WTC11 (cell line): ENCODE results near the gene ODAD4. TPM values are rescaled to one million over a fixed set of nuclear protein-coding genes. Genes with fewer than 3 reads are reported as not detected.

Experiments used
- ATAC-seq: fragments of 200-7000 bp; cut with Tn5 transposase; 2 replicates; pipeline ENCODE4 v1.10.0; 2021; ENCODE audit warnings: mild to moderate bottlenecking, moderate library complexity
- CTCF ChIA-PET: fragments of 300-600 bp; sonication (Branson Sonifier 250); formaldehyde crosslinking; loops from one replicate; lab custom pipeline; 2021; ENCODE audit warnings: antibody characterized with exemption; lab: Charles Lee
- POLR2A ChIA-PET: fragments of 350-600 bp; sonication (Branson Sonifier 250); formaldehyde crosslinking; loops from one replicate; lab custom pipeline; 2021; ENCODE audit warnings: antibody characterized with exemption; lab: Charles Lee
- DNase-seq: peaks from one replicate; pipeline ENCODE4 v3.0.0; 2021; ENCODE audit warnings: low spot score
- H3K27ac Mint-ChIP-seq: 2 replicates; pipeline ENCODE4 v1.8.0; 2021; ENCODE audit warnings: mixed read lengths
- H3K27me3 Mint-ChIP-seq: 2 replicates; pipeline ENCODE4 v1.8.0; 2021; ENCODE audit warnings: low read depth, mild to moderate bottlenecking, moderate library complexity, mixed read lengths
- H3K36me3 Mint-ChIP-seq: 2 replicates; pipeline ENCODE4 v1.8.0; 2021; ENCODE audit warnings: mixed read lengths
- H3K4me1 Mint-ChIP-seq: 2 replicates; pipeline ENCODE4 v1.8.0; 2022; ENCODE audit warnings: mixed read lengths
- H3K4me3 Mint-ChIP-seq: 2 replicates; pipeline ENCODE4 v1.8.0; 2021; ENCODE audit warnings: mild to moderate bottlenecking, moderate library complexity, mixed read lengths
- H3K9me3 Mint-ChIP-seq: 2 replicates; pipeline ENCODE4 v1.8.0; 2021; ENCODE audit warnings: mixed read lengths
- AR ChIP-seq: fragments of 250-450 bp; sonication (Bioruptor Pico); IDR thresholded peaks from 2 replicates; pipeline ENCODE4 v1.9.0; 2021; ENCODE audit warnings: mild to moderate bottlenecking
- ATF1 ChIP-seq: sonication (generic); formaldehyde crosslinking; IDR thresholded peaks from 2 replicates; pipeline ENCODE4 v1.8.1; 2023; ENCODE audit warnings: mild to moderate bottlenecking, moderate library complexity, missing genetic modification reagents
- CDX4 ChIP-seq: fragments of 250-450 bp; sonication (Bioruptor Pico); IDR thresholded peaks from 2 replicates; pipeline ENCODE4 v1.9.0; 2021; ENCODE audit warnings: moderate library complexity, mild to moderate bottlenecking, inconsistent platforms, borderline replicate concordance
- ERG ChIP-seq: fragments of 250-450 bp; sonication (Bioruptor Pico); IDR thresholded peaks from 2 replicates; pipeline ENCODE4 v1.8.0; 2021; ENCODE audit warnings: mild to moderate bottlenecking
- GRHL2 ChIP-seq: fragments of 250-450 bp; sonication (Bioruptor Pico); IDR thresholded peaks from 2 replicates; pipeline ENCODE4 v1.8.0; 2022; ENCODE audit warnings: mild to moderate bottlenecking, moderate library complexity; ENCODE audit not compliant: insufficient replicate concordance, severe bottlenecking
- HMGXB4 ChIP-seq: sonication (generic); formaldehyde crosslinking; IDR thresholded peaks from 2 replicates; pipeline ENCODE4 v1.8.1; 2023; ENCODE audit warnings: mild to moderate bottlenecking, moderate library complexity, missing genetic modification reagents
- NR1H2 ChIP-seq: sonication (generic); formaldehyde crosslinking; IDR thresholded peaks from 2 replicates; pipeline ENCODE4 v1.9.0; 2021; ENCODE audit warnings: mild to moderate bottlenecking, moderate library complexity, missing genetic modification reagents
- RELA ChIP-seq: sonication (generic); formaldehyde crosslinking; IDR thresholded peaks from 2 replicates; pipeline ENCODE4 v1.8.1; 2022; ENCODE audit warnings: missing genetic modification reagents, mild to moderate bottlenecking, borderline replicate concordance
- ZNF281 ChIP-seq: sonication (generic); formaldehyde crosslinking; IDR thresholded peaks from 2 replicates; pipeline ENCODE4 v1.8.0; 2023; ENCODE audit warnings: mild to moderate bottlenecking, missing genetic modification reagents
- ZNF317 ChIP-seq: sonication (generic); formaldehyde crosslinking; IDR thresholded peaks from 2 replicates; pipeline ENCODE4 v1.8.1; 2023; ENCODE audit warnings: low read depth, mild to moderate bottlenecking, moderate library complexity, missing genetic modification reagents, borderline replicate concordance
- ZNF396 ChIP-seq: fragments of 250-450 bp; sonication (Bioruptor Pico); IDR thresholded peaks from 2 replicates; pipeline ENCODE4 v1.8.0; 2021; ENCODE audit warnings: mild to moderate bottlenecking, moderate library complexity, borderline replicate concordance
- ZNF425 ChIP-seq: fragments of 250-450 bp; sonication (Bioruptor Pico); conservative IDR thresholded peaks from 2 replicates; pipeline ENCODE4 v1.9.0; 2021; ENCODE audit warnings: mild to moderate bottlenecking
- ZNF532 ChIP-seq: fragments of 250-450 bp; sonication (Bioruptor Pico); IDR thresholded peaks from 2 replicates; pipeline ENCODE4 v1.9.0; 2021; ENCODE audit warnings: mild to moderate bottlenecking, borderline replicate concordance
- ZNF671 ChIP-seq: fragments of 250-450 bp; sonication (Bioruptor Pico); IDR thresholded peaks from 2 replicates; pipeline ENCODE4 v1.8.0; 2021; ENCODE audit warnings: mild to moderate bottlenecking
- total RNA-seq: library from RNA; stranded (reverse); gene quantifications from 3 replicates; pipeline ENCODE4 v1.2.3, GENCODE V29; 2021

Gene ODAD4
- total RNA-seq, 1 experiment from 2014 or later, result 1.9 TPM

GRCh38 chr17:41919840-41920579 is 10.4 kb upstream of the ODAD4 start (continued):
- TF ChIP-seq HMGXB4 (CRISPR knock-in tag), result no peak
- TF ChIP-seq ZNF281 (CRISPR knock-in tag), result no peak
- TF ChIP-seq RELA (CRISPR knock-in tag), result no peak
- no peak for TF ChIP-seq ZNF532 (CRISPR knock-in tag)
- no peak for TF ChIP-seq ZNF671
- no peak for TF ChIP-seq ZNF317 (CRISPR knock-in tag)
- TF ChIP-seq ZNF396 (CRISPR knock-in tag), result no peak

GRCh38 chr17:41920580-41920955 is 9.8 kb upstream of the ODAD4 start:
- TF ChIP-seq NR1H2, result no peak
- TF ChIP-seq ERG, result no peak
- no peak for TF ChIP-seq GRHL2 (CRISPR knock-in tag)
- TF ChIP-seq ZNF425 (CRISPR knock-in tag), result no peak
- no peak for TF ChIP-seq ATF1 (CRISPR knock-in tag)
- no peak for TF ChIP-seq CDX4 (CRISPR knock-in tag)
- no peak for TF ChIP-seq AR (CRISPR knock-in tag)
- TF ChIP-seq, all 79 proteins: peak for 0
- DNase-seq, result no peak
- Mint-ChIP-seq H3K9me3 (no peaks in the 10 kb centered on the region), H3K27me3 (no peaks in the 10 kb centered on the region), H3K36me3 (no peaks in the 10 kb centered on the region), H3K4me1 (peaks cover 32% of the 10 kb centered on the region), H3K27ac (no peak overlapping the region), H3K4me3 (peak overlapping the region; percentile 84; the same call in 1 of the 2 replicates)
- no peak for ATAC-seq
- ChIA-PET CTCF (interaction anchor here (3.6 to 4.3 kb wide), 2 partner anchors 10 to 135 kb away, joined by 20 to 26 read pairs; partner anchors contain the start of genes JUP and ODAD4), POLR2A (no interaction called here)
